GM11168 (cell line): ENCODE data around the gene KRTAP10-4.
"Not testable (repeated sequence)": the region's sequence is repeated elsewhere in the genome, so short reads cannot be mapped to it uniquely, and the experiment has no call there.

Experiments
- in situ Hi-C: fragments of 300-500 bp; cut with MboI; formaldehyde crosslinking; loops from one replicate; pipeline ENCODE4 v1.12.0; 2022; ENCODE audit warnings: low sequenced_read_pairs; ENCODE audit not compliant: unreplicated experiment

KRTAP10-4 gene

DNA sequence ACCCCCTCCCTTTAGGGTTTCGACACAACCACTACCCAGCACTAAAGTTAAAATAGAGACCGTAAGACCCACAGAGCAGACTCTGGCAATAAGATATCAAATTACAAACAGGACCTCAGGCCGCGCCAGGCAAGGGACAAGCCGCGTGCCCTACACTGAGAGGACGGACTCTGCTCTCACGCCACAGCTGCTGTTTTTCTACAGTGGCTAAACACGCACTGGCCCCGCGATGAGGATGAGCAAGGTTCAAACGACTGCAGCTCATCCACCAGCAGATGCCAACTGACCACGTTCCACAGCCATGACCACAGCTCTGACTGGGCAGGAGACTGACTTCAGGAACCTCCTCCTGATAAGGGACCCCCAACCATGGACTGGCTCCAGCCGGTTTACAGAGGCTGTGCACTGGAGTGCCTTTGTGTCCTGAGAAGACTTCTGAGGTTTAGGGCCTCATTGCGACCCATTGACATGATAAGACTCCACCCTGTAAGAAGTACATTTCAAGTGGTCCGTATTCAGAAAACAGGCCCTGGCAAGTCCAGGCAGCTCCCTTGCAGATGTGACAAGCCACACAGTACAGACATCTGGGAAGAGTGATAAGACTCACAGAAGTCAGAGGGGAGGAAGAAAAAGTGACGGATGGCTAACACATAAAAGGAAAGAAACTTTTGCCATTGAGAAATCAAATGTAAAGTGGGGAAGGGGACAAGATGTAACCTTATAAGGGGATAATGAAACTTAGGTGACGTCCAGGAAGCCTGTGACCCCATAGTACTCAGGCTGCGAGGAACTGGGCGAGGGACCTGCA lies 20.3 kb downstream of the KRTAP10-4 start:
- in situ Hi-C loops, result no loop called here

- in situ Hi-C loops, result no loop called here
Measured at GRCh38 chr21:44594406-44594916, 20.9 kb downstream of the KRTAP10-4 start.

GRCh38 chr21:44595524-44595923 lies 22.0 kb downstream of the KRTAP10-4 start:
- in situ Hi-C loops, result no loop called here

DNA sequence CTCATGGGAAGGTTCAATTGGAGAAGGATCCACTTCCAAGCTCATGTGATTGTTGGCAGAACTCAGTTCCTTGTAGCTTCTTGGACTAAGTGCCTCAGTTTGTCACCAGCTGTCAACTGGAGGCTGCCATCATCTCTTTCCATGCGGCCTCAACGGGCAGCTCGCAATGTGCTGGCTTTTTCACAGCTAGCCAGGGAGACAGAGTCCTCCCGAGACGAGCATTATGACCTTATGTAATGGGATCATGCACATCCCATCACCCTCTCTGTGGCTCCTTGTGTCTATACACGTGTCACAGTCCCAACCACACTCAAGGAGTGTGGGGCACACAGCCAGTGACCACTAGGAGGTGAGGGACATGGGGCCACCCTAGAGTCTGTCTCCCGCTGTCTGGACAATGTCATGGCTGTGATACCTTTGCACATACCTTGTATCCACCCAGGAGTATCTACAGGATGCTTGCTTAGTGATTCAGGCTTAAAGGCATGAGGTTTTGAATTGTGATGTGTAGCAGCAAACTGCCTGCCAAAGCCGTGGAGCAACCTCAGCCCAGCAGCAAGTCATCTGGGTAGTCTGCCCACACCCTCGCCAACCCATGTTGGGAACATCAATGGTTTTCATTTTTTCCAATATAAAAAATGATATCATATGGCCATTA lies 22.7 kb downstream of the KRTAP10-4 start:
- in situ Hi-C loops, result no loop called here

DNA sequence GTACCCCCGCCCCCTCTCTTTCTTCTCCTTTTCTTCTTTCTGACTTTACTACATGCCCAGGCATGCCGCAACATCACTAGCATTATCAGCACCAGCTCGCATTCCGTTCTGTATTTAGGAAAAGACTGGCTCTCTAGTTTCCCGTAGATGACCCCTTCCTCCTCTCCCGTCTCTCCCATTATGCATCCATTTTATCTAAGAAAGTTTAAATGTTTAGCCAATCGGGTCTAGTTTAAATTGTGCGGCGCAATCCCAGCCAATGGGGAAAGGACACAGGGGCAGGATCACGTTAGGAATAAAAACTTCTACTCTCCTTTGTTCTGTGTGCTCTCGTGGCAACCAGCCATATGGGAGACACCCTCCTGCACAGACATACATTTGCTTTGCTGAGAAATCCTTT lies 24.5 kb downstream of the KRTAP10-4 start:
- in situ Hi-C loops, result no loop called here

DNA sequence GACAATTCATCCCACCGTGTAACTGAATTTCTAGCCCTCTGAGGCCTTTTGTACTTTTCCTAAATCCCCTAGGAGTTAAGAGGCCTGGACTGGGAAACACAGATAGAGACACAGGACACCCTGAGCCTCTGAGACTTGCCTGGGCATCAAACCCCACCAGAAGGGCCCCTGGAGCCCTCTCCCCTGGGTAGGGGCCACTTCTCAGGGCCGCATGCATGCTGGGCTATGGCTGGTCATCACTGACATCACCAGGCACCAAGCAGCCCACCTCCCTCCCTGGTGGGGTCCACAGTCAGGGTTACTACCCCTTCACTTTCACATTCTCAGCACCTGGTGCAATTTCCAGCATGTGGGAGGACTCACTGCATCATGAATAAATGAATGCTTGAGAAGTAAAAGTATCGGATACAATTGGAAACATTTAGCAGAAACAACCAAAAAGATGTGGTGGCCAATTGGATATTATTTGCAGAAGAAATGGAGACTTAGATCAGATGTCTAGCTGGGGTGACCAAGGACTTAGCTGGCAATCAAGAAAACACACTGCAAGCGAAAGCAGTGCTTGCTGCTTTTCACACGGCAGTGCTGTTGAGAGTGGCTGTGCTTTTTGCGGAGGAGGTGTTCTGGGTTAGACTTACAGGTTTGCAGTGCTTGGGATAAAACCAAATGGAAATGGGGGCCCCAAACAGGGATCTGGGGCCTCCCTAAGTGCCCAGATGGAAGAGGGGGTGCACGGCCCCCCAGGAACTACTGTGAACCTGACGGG lies 25.9 kb downstream of the KRTAP10-4 start:
- in situ Hi-C loops, result no loop called here

- in situ Hi-C loops, result not testable (repeated sequence)
Measured at GRCh38 chr21:44600118-44600978, 26.8 kb downstream of the KRTAP10-4 start, which contains the start of gene KRTAP10-7. Gene KRTAP10-7 (plus strand): TSS chr21:44600597. CDS start chr21:44600622, 25 bp downstream.

DNA sequence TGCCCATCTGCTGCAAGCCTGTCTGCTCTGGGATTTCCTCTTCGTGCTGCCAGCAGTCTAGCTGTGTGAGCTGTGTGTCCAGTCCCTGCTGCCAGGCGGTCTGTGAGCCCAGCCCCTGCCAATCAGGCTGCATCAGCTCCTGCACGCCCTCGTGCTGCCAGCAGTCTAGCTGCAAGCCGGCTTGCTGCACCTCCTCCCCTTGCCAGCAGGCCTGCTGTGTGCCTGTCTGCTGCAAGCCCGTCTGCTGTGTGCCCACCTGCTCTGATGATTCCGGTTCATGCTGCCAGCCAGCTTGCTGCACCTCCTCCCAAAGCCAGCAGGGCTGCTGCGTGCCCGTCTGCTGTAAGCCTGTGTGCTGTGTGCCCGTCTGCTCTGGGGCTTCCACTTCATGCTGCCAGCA lies 27.6 kb downstream of the KRTAP10-4 start:
- in situ Hi-C loops, result not testable (repeated sequence)

GRCh38 chr21:44601596-44602462 lies 28.3 kb downstream of the KRTAP10-4 start:
- in situ Hi-C loops, result no loop called here

DNA sequence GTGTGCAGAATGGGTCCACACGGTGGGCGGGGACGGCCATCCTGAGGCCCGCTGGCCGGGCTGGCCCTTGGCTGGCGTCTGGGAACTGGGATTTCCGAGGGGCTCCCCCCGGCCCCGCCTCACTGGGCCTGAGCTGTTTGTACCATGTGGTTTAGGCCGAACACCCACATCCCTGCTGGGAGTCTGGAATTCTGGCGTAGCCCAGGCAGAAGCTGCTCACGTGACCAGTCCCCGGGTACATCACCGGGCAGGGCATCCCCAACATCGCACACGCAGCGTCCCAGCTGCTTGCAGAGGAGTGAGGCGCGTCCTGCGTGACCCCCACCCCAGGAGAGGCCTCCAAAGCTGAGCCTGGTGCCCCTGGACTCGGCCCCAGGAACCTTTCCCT lies 28.9 kb downstream of the KRTAP10-4 start:
- in situ Hi-C loops, result no loop called here

GRCh38 chr21:44603109-44603875 lies 29.8 kb downstream of the KRTAP10-4 start:
- in situ Hi-C loops, result no loop called here

- in situ Hi-C loops, result no loop called here
Measured at GRCh38 chr21:44603911-44604310, 30.4 kb downstream of the KRTAP10-4 start.

GRCh38 chr21:44606495-44606894 lies 33.0 kb downstream of the KRTAP10-4 start:
- in situ Hi-C loops, result no loop called here

- in situ Hi-C loops, result no loop called here
Measured at GRCh38 chr21:44609193-44609592, 35.7 kb downstream of the KRTAP10-4 start.

DNA sequence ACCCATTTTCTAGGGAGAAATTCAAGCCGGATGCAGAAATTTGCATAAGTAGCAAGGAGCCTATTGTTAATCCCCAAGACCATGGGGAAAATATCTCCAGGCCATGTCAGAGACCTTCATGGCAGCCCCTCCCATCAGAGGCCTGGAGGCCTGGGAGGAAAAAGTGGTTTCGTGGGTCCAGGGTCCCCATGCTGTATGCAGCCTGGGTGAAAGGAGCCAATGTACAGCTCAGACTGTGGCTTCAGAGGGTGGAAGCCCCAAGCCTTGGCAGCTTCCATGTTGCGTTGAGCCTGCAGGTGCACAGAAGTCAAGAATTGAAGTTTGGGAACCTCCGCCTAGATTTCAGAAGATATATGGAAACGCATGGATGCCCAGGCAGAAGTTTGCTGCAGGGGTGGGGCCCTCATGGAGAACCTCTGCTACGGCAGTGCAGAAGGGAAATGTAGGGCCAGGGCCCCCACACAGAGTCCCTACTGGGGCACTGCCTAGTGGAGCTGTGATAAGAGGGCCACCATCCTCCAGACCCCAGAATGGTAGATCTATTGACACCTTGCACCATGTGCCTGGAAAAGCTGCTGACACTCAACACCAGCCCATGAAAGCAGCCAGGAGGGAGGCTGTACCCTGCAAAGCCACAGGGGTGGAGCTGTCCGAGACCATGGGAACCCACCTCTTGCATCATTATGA lies 36.8 kb downstream of the KRTAP10-4 start:
- in situ Hi-C loops, result not testable (repeated sequence)

DNA sequence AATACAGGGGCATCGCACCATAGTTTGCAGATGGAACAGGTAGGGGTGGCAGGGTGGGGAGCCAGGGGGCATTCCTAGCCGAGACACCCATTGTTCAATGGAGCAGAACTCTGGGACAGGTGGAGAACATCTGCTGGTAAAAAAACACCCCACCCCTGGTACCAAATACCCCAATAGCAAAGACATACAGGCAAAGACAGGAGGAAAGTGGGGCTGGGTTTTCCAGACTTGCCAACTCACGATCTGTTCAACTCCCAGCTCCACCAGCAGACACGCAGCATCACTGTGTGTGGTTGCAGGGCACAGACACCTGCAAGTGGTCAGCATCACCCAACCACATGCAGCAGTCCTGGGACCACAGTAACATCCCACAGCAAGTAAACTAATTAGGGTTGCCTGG lies 38.0 kb downstream of the KRTAP10-4 start:
- in situ Hi-C loops, result no loop called here

DNA sequence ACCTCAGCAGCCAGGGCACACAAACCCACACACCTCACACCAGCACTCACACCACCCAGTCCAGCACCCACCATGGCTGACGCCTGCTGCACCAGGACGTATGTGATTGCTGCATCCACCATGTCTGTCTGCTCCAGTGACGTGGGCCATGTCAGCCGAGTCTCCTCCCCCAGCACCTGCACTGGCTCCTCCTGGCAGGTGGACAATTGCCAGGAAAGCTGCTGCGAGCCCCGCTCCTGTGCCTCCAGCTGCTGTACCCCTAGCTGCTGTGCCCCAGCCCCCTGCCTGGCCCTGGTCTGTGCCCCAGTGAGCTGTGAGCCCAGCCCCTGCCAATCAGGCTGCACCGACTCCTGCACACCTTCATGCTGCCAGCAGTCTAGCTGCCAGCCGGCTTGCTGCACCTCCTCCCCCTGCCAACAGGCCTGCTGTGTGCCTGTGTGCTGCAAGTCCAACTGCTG lies 38.5 kb downstream of the KRTAP10-4 start, which contains the start of gene KRTAP10-8:
Gene KRTAP10-8 (plus strand): TSS at position 51 of the 458 bp plus-strand sequence. CDS start 22 bp downstream, at position 73.
- in situ Hi-C loops, result no loop called here
